Measurements from ENCODE around the gene LRFN2. TPM values are rescaled to one million over a fixed set of nuclear protein-coding genes. Genes with fewer than 3 reads are reported as not detected.

Gene LRFN2
- total and polyA plus RNA-seq, 2 experiments from 2014 or later, result 0.29 to 2.5 TPM

DNA sequence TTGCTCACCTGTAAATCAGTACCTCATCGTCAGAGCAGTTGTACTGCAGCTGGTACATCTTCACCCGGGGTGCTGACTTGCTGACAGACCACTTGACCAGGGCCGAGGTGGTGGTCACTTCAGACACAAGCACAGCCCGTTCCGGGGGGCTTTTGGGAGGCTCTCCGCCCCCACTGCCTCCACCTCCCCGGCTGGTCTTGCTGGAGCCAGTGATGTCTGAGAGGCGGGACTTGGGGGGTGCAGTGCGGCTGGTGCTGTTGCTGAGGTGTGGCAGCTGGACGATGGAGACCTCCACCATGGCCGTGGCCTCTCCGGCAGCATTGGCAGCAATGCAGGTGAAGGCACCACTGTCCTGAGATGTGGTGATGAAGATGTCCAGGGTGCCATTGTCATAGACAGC lies 155.5 kb downstream of the LRFN2 start (continued):
- TF ChIP-seq EZH2 (IDR thresholded peaks at IDR 0.05; ENCODE audit: low read depth, unreplicated experiment), result no peak
- TF ChIP-seq, protein P1, sequence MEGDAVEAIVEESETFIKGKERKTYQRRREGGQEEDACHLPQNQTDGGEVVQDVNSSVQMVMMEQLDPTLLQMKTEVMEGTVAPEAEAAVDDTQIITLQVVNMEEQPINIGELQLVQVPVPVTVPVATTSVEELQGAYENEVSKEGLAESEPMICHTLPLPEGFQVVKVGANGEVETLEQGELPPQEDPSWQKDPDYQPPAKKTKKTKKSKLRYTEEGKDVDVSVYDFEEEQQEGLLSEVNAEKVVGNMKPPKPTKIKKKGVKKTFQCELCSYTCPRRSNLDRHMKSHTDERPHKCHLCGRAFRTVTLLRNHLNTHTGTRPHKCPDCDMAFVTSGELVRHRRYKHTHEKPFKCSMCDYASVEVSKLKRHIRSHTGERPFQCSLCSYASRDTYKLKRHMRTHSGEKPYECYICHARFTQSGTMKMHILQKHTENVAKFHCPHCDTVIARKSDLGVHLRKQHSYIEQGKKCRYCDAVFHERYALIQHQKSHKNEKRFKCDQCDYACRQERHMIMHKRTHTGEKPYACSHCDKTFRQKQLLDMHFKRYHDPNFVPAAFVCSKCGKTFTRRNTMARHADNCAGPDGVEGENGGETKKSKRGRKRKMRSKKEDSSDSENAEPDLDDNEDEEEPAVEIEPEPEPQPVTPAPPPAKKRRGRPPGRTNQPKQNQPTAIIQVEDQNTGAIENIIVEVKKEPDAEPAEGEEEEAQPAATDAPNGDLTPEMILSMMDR (conservative IDR thresholded peaks at IDR 0.05; ENCODE audit: low read depth in 2 of 2), result no peak

DNA sequence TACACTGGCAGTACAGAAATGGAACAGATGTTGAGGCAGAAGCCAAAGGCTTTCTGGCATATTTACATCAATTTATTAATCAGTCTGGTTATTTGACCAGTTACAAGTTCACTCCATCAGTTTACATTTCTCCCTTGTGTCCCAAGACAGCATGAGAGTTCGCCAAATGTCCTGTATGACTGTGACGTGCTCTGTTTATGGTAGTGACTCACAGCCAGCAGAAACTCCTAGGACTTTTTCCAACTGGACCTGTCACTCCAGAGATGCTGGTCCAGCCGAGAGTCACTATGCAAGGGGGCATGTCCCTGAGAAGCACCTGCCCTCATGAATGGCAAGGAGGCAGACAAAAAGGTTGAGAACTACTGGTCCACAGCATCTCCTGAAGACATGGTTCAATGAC lies 160.0 kb downstream of the LRFN2 start:
- Mint-ChIP-seq H3K36me3 (ENCODE audit: low read depth) (no peaks in the 10 kb centered on the region), H3K27me3 (ENCODE audit: insufficient read depth, low read depth, poor library complexity) (peaks cover 2% of the 10 kb centered on the region), H3K27ac (no peak overlapping the region), H3K4me3 (no peak overlapping the region), H3K4me1 (no peaks in the 10 kb centered on the region; the same call in 2 of the 3 replicates), H3K9me3 (no peaks in the 10 kb centered on the region)
- no peak overlapping the region for H3K27ac ChIP-seq (ENCODE audit: low read depth)
- ATAC-seq (no peak), DNase-seq (ENCODE audit: low spot score) (no peak)
- H3K79me2 ChIP-seq (replicated peaks; ENCODE audit: insufficient read depth), result no peaks in the 10 kb centered on the region
- H3K4me1 ChIP-seq (ENCODE audit: insufficient read depth), result no peaks in the 10 kb centered on the region
- no peak overlapping the region for H3K4me3 ChIP-seq
- no peak overlapping the region for H2AFZ ChIP-seq
- no peaks in the 10 kb centered on the region for H3F3A ChIP-seq (replicated peaks; ENCODE audit: low read depth)
- no peaks in the 10 kb centered on the region for H4K20me1 ChIP-seq (replicated peaks; ENCODE audit: insufficient read depth)
- peaks cover 22% of the 10 kb centered on the region for H3K9me2 ChIP-seq (ENCODE audit: insufficient read depth)
- no peak overlapping the region for H3K4me2 ChIP-seq
- H3K36me3 ChIP-seq (ENCODE audit: insufficient read depth), result no peaks in the 10 kb centered on the region
- no peaks in the 10 kb centered on the region for H3K27me3 ChIP-seq (ENCODE audit: insufficient read depth)
- TF ChIP-seq EZH2 (IDR thresholded peaks at IDR 0.05; ENCODE audit: low read depth, unreplicated experiment), result no peak
- no peak for TF ChIP-seq NANOG (IDR thresholded peaks at IDR 0.05; ENCODE audit: borderline replicate concordance)
- TF ChIP-seq, protein P2, sequence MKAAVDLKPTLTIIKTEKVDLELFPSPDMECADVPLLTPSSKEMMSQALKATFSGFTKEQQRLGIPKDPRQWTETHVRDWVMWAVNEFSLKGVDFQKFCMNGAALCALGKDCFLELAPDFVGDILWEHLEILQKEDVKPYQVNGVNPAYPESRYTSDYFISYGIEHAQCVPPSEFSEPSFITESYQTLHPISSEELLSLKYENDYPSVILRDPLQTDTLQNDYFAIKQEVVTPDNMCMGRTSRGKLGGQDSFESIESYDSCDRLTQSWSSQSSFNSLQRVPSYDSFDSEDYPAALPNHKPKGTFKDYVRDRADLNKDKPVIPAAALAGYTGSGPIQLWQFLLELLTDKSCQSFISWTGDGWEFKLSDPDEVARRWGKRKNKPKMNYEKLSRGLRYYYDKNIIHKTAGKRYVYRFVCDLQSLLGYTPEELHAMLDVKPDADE (IDR thresholded peaks at IDR 0.05), result no peak
- no peak for TF ChIP-seq ZNF114 (CRISPR knock-in tag; IDR thresholded peaks at IDR 0.05)
- TF ChIP-seq, protein P3, sequence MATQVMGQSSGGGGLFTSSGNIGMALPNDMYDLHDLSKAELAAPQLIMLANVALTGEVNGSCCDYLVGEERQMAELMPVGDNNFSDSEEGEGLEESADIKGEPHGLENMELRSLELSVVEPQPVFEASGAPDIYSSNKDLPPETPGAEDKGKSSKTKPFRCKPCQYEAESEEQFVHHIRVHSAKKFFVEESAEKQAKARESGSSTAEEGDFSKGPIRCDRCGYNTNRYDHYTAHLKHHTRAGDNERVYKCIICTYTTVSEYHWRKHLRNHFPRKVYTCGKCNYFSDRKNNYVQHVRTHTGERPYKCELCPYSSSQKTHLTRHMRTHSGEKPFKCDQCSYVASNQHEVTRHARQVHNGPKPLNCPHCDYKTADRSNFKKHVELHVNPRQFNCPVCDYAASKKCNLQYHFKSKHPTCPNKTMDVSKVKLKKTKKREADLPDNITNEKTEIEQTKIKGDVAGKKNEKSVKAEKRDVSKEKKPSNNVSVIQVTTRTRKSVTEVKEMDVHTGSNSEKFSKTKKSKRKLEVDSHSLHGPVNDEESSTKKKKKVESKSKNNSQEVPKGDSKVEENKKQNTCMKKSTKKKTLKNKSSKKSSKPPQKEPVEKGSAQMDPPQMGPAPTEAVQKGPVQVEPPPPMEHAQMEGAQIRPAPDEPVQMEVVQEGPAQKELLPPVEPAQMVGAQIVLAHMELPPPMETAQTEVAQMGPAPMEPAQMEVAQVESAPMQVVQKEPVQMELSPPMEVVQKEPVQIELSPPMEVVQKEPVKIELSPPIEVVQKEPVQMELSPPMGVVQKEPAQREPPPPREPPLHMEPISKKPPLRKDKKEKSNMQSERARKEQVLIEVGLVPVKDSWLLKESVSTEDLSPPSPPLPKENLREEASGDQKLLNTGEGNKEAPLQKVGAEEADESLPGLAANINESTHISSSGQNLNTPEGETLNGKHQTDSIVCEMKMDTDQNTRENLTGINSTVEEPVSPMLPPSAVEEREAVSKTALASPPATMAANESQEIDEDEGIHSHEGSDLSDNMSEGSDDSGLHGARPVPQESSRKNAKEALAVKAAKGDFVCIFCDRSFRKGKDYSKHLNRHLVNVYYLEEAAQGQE (IDR thresholded peaks at IDR 0.05; ENCODE audit: unreplicated experiment), result no peak
- TF ChIP-seq CREB1 (CRISPR knock-in tag; IDR thresholded peaks at IDR 0.05; ENCODE audit: low read depth), result no peak
- no peak for TF ChIP-seq JUNB (IDR thresholded peaks at IDR 0.05; ENCODE audit: unreplicated experiment)

All from GM23338 (cell line).